OCI-M1 (cell line): ENCODE results near the gene AGAP5.

Experiments used
- DNase-seq: peaks from one replicate; lab custom pipeline; 2025; lab: John Stamatoyannopoulos, UW

The AGAP5 gene

DNA sequence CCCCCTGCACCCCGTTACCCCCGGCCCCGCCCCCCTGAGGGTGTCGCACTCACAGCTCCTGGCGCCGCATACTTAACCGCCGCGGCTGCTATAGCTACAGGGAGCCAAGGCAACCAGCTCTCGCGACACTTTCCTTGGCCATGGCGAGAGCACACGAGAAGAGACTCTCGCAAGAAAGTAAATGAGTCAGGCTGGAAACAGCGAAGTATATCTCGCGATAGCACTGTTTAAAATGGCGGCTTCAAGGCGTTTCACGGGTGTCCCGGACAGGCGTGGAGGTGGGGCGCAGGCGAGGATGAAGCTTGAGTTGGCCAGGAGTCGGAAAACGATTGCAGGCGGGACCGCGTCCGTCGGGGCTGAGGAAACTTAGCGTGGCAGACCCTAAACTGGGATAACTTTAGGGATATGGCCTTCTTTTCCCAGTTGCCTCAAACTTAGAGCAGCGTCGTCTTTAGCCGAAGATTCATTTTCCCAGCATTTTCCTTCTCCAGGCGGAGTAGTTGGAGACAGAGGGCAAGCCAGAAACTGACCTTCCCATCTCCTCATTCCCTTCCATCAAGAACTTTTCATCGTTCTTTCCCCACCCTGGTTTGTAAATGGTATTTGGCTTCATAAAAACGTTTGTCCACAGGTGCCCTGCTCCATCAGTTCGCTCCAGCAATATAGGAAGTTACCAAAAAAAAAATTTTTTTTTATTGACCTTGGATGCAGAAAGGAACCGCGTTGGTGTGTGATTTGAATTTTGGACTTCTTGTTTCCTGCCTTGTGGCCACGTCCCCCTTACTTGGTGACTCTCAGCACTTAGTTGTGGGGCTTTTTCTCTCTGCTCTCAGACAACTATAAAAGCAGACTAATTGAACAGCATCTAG lies 71.8 kb downstream of the AGAP5 start:
- peak; percentile 99 for DNase-seq

DNA sequence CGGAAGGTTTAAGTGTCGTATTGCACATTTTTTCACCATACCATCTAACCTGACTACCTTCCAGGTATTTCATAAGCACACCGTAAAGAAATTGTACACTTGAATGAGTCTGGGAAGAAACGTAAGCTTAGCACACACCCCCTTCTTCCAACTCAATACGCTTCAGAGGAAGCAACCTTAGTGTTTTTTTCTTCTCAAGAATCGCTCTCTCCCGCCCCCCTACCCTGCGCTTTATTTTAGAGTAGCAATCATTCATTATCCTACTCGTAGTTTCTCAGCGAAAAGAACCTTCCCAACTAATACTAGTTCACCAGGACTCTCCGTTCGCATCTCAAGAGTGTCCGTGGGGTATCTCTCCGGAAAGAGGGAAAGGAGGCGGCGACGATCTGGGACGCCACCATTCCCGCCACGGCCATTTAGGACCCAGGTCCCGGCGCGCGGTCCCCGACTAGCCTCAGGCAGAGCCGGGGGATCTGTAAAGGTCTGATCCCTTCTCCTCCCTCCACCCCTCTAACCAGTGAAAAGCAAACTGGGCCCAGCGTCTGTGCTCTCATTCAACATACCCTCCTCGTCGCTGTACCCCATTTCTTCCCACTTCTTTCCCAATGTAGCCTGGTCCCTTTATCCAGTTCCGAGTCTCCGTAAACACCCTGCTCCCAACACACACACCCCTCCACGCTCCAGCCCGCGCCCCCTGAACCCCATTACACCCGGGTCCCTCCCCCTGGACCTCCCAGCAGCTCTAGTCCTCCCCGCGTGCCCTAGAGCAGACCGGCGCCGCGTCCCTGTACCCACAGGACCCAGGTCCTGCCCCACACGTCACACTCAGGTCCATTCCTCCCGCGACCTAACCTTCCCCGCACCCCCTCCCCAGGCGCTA lies 72.7 kb downstream of the AGAP5 start:
- peak; percentile 78 for DNase-seq
